Measurements from ENCODE around the gene CRLF1. TPM values are rescaled to one million over a fixed set of nuclear protein-coding genes. Genes with fewer than 3 reads are reported as not detected.

The CRLF1 gene
- total RNA-seq, 2 donors from 2014 or later = 10.4 to 10.5 TPM

- Mint-ChIP-seq H3K27me3 (ENCODE audit: insufficient read depth) (no peaks in the 10 kb centered on the region), H3K36me3 (ENCODE audit: low read depth) (peaks cover 1% of the 10 kb centered on the region), H3K9me3 (no peaks in the 10 kb centered on the region), H3K4me3 (no peak overlapping the region), H3K27ac (no peak overlapping the region), H3K4me1 (peaks cover 30% of the 10 kb centered on the region)
- Histone ChIP-seq H3K27me3 (ENCODE audit: control insufficient read depth, insufficient read depth, low read length, poor library complexity, severe bottlenecking) (no peaks in the 10 kb centered on the region), H3K4me3 (ENCODE audit: low read length) (no peak overlapping the region), H3K4me1 (ENCODE audit: control insufficient read depth, insufficient read depth, low read length) (peaks cover 24% of the 10 kb centered on the region), H3K9ac (ENCODE audit: extremely low read depth, low read length, poor library complexity, severe bottlenecking) (no peak overlapping the region), H3K27ac (ENCODE audit: low read depth, low read length) (no peak overlapping the region), H3K36me3 (ENCODE audit: control insufficient read depth, insufficient read depth, low read length) (no peaks in the 10 kb centered on the region), H3K9me3 (ENCODE audit: control insufficient read depth, low read length) (no peaks in the 10 kb centered on the region)
- TF ChIP-seq CTCF (conservative IDR thresholded peaks at IDR 0.05) = no peak
- no peak for DNase-seq
- 92 to 100% methylated on average over 1 of the region's 1 CpG for WGBS, 2 experiments (ENCODE audit: insufficient coverage in 1 of 2, insufficient read length in 1 of 2)
Observed at GRCh38 chr19:18653853-18654252, 47.3 kb upstream of the CRLF1 start.

- no peak overlapping the region for H3K4me3 ChIP-seq (ENCODE audit: low read length)
- DNase-seq = peak; percentile 46
- H3K27me3 ChIP-seq (ENCODE audit: control insufficient read depth, insufficient read depth, low read length, poor library complexity, severe bottlenecking) = no peaks in the 10 kb centered on the region
- 82 to 87% methylated on average over 3 to 6 of the region's 6 CpGs for WGBS, 2 experiments (ENCODE audit: insufficient coverage in 1 of 2, insufficient read length in 1 of 2)
- no peaks in the 10 kb centered on the region for H3K27me3 Mint-ChIP-seq (ENCODE audit: insufficient read depth)
- no peaks in the 10 kb centered on the region for H3K9me3 ChIP-seq (ENCODE audit: control insufficient read depth, low read length)
- no peaks in the 10 kb centered on the region for H3K9me3 Mint-ChIP-seq
- peaks cover 1% of the 10 kb centered on the region for H3K36me3 Mint-ChIP-seq (ENCODE audit: low read depth)
- H3K9ac ChIP-seq (ENCODE audit: extremely low read depth, low read length, poor library complexity, severe bottlenecking) = no peak overlapping the region
- TF ChIP-seq CTCF (conservative IDR thresholded peaks at IDR 0.05) = no peak
- H3K4me1 ChIP-seq (ENCODE audit: control insufficient read depth, insufficient read depth, low read length) = peaks cover 24% of the 10 kb centered on the region
- peak overlapping the region; percentile 55 for H3K27ac Mint-ChIP-seq
- no peak overlapping the region for H3K27ac ChIP-seq (ENCODE audit: low read depth, low read length)
- peaks cover 33% of the 10 kb centered on the region for H3K4me1 Mint-ChIP-seq
- H3K4me3 Mint-ChIP-seq = no peak overlapping the region
- H3K36me3 ChIP-seq (ENCODE audit: control insufficient read depth, insufficient read depth, low read length) = no peaks in the 10 kb centered on the region
Observed at GRCh38 chr19:18651733-18652132, 45.1 kb upstream of the CRLF1 start.

- WGBS, 2 experiments (ENCODE audit: insufficient coverage in 1 of 2, insufficient read length in 1 of 2) = 97 to 100% methylated on average over 1 of the region's 1 CpG
- Mint-ChIP-seq H3K27ac (peak overlapping the region; percentile 55), H3K4me1 (peaks cover 35% of the 10 kb centered on the region), H3K4me3 (no peak overlapping the region), H3K27me3 (ENCODE audit: insufficient read depth) (no peaks in the 10 kb centered on the region), H3K36me3 (ENCODE audit: low read depth) (peaks cover 1% of the 10 kb centered on the region), H3K9me3 (no peaks in the 10 kb centered on the region)
- Histone ChIP-seq H3K9ac (ENCODE audit: extremely low read depth, low read length, poor library complexity, severe bottlenecking) (no peak overlapping the region), H3K4me1 (ENCODE audit: control insufficient read depth, insufficient read depth, low read length) (peaks cover 24% of the 10 kb centered on the region), H3K27me3 (ENCODE audit: control insufficient read depth, insufficient read depth, low read length, poor library complexity, severe bottlenecking) (no peaks in the 10 kb centered on the region), H3K36me3 (ENCODE audit: control insufficient read depth, insufficient read depth, low read length) (no peaks in the 10 kb centered on the region), H3K4me3 (ENCODE audit: low read length) (no peak overlapping the region), H3K27ac (ENCODE audit: low read depth, low read length) (no peak overlapping the region), H3K9me3 (ENCODE audit: control insufficient read depth, low read length) (no peaks in the 10 kb centered on the region)
- DNase-seq = peak; percentile 32
- no peak for TF ChIP-seq CTCF (conservative IDR thresholded peaks at IDR 0.05)
Observed at GRCh38 chr19:18651300-18651699, 44.7 kb upstream of the CRLF1 start.
